H1 (cell line): ENCODE measurements around the gene SCOC. TPM values are rescaled to one million over a fixed set of nuclear protein-coding genes. Genes with fewer than 3 reads are reported as not detected.
"Not testable (repeated sequence)": the region's sequence is repeated elsewhere in the genome, so short reads cannot be mapped to it uniquely, and the experiment has no call there.

Experiments
- CTCF ChIA-PET: fragments of 300-600 bp; sonication (Branson Sonifier 250); formaldehyde crosslinking; loops from one replicate; lab custom pipeline; 2021; ENCODE audit not compliant: partially characterized antibody; lab: Charles Lee
- POLR2A ChIA-PET: fragments of 300-600 bp; sonication (Branson Sonifier 250); formaldehyde crosslinking; loops from one replicate; lab custom pipeline; 2021; ENCODE audit warnings: inconsistent platforms; ENCODE audit not compliant: partially characterized antibody; lab: Charles Lee
- DNase-seq, 2 experiments: peaks; one replicate each; pipeline versions ENCODE4 v3.0.0 to v3.0.0-alpha.2; 2010 to 2022; ENCODE audit warnings: low spot score in 2 of 2, low read depth in 1 of 2, mixed read lengths in 1 of 2
- FAIRE-seq: peaks from 2 replicates; lab custom pipeline; 2011; peaks lifted over from hg19 to GRCh38; lab: Jason Lieb, UNC
- H2AFZ ChIP-seq: 2 replicates; pipeline ENCODE4 v1.8.1; 2012; ENCODE audit warnings: low read length, inconsistent platforms
- H2AK5ac ChIP-seq: 2 replicates; pipeline ENCODE4 v1.6.1; 2013; ENCODE audit warnings: low read depth, low read length
- H2BK120ac ChIP-seq: replicated peaks from 2 replicates; pipeline ENCODE3; 2013; ENCODE audit warnings: low read depth, low read length, inconsistent platforms
- H2BK12ac ChIP-seq: 2 replicates; pipeline ENCODE4 v1.6.1; 2013; ENCODE audit warnings: low read depth, low read length
- H2BK15ac ChIP-seq: 2 replicates; pipeline ENCODE4 v1.6.1; 2013; ENCODE audit warnings: low read length
- H2BK20ac ChIP-seq: 2 replicates; pipeline ENCODE4 v1.6.1; 2013; ENCODE audit warnings: low read length
- H2BK5ac ChIP-seq: 2 replicates; pipeline ENCODE4 v1.6.1; 2013; ENCODE audit warnings: low read depth, low read length
- H3K14ac ChIP-seq: 2 replicates; pipeline ENCODE4 v1.6.1; 2013; ENCODE audit warnings: inconsistent platforms; ENCODE audit not compliant: insufficient read length
- H3K18ac ChIP-seq: 2 replicates; pipeline ENCODE4 v1.6.1; 2013; ENCODE audit warnings: low read length; ENCODE audit errors: extremely low read depth
- H3K23ac ChIP-seq: 2 replicates; pipeline ENCODE4 v1.6.1; 2013; ENCODE audit warnings: inconsistent platforms; ENCODE audit not compliant: insufficient read length
- H3K23me2 ChIP-seq: 2 replicates; pipeline ENCODE4 v1.6.1; 2013; ENCODE audit warnings: low read depth, low read length
- H3K27ac ChIP-seq: 2 replicates; pipeline ENCODE4 v1.6.1; 2011; ENCODE audit warnings: low read depth, low read length, inconsistent platforms
- H3K27me3 ChIP-seq, 4 experiments: replicated peaks in 1 of 4; 1 replicate in 1 of 4; 2 replicates in 3 of 4; pipeline versions ENCODE4 v1.6.1 to v1.8.1; 2011 to 2013; ENCODE audit warnings: low read length in 3 of 4, mild to moderate bottlenecking in 3 of 4, inconsistent platforms in 2 of 4, mixed read lengths in 2 of 4, moderate library complexity in 1 of 4; ENCODE audit not compliant: control insufficient read depth in 3 of 4, insufficient read depth in 3 of 4; ENCODE audit errors: extremely low read depth in 1 of 4
- H3K36me3 ChIP-seq, 4 experiments: 2 replicates each; pipeline versions ENCODE4 v1.6.1 to v1.8.1; 2011 to 2013; ENCODE audit warnings: mild to moderate bottlenecking in 4 of 4, low read length in 3 of 4, moderate library complexity in 2 of 4, control low read depth in 1 of 4, inconsistent platforms in 1 of 4; ENCODE audit not compliant: insufficient read depth in 4 of 4, control insufficient read depth in 2 of 4
- H3K4ac ChIP-seq: replicated peaks from 2 replicates; pipeline ENCODE3; 2013; ENCODE audit warnings: low read length, low read depth, mixed read lengths, inconsistent platforms; ENCODE audit not compliant: insufficient read length
- H3K4me1 ChIP-seq, 4 experiments: replicated peaks in 1 of 4; 1 replicate in 1 of 4; 2 replicates in 3 of 4; pipeline versions ENCODE4 v1.6.1 to v1.8.1; 2011 to 2013; ENCODE audit warnings: low read length in 3 of 4, inconsistent platforms in 2 of 4, mixed read lengths in 1 of 4; ENCODE audit not compliant: insufficient read depth in 4 of 4, control insufficient read depth in 3 of 4
- H3K4me2 ChIP-seq, 2 experiments: 2 replicates each; pipeline versions ENCODE4 v1.6.1 to v1.8.1; 2011 to 2013; ENCODE audit warnings: low read depth in 2 of 2, low read length in 2 of 2, control low read depth in 1 of 2, inconsistent platforms in 1 of 2, mild to moderate bottlenecking in 1 of 2; ENCODE audit not compliant: insufficient read depth in 1 of 2
- H3K4me3 ChIP-seq, 4 experiments: fragments of 200-600, 300-600 bp in 1 of 4; sonication (generic), shearing (Covaris generic), sonication (Bioruptor Twin) in 1 of 4; 2 replicates each; pipeline versions ENCODE4 v1.5.1 to v1.8.1; 2011 to 2016; ENCODE audit warnings: low read length in 4 of 4, low read depth in 3 of 4, control low read depth in 2 of 4, inconsistent platforms in 2 of 4, mild to moderate bottlenecking in 2 of 4, mixed read lengths in 1 of 4, moderate library complexity in 1 of 4; ENCODE audit not compliant: insufficient read depth in 2 of 4; ENCODE audit errors: extremely low read depth in 1 of 4
- H3K56ac ChIP-seq: replicated peaks from 2 replicates; pipeline ENCODE3; 2013; ENCODE audit warnings: low read depth, mild to moderate bottlenecking, mixed read lengths, low read length, inconsistent platforms; ENCODE audit not compliant: insufficient read length
- H3K79me1 ChIP-seq: 2 replicates; pipeline ENCODE4 v1.6.1; 2013; ENCODE audit warnings: low read depth, low read length, control low read depth
- H3K79me2 ChIP-seq, 2 experiments: 2 replicates each; pipeline versions ENCODE4 v1.6.1 to v1.8.1; 2012 to 2013; ENCODE audit warnings: low read length in 2 of 2, mild to moderate bottlenecking in 2 of 2, inconsistent platforms in 1 of 2; ENCODE audit not compliant: insufficient read depth in 2 of 2, control insufficient read depth in 1 of 2
- H3K9ac ChIP-seq, 4 experiments: replicated peaks in 1 of 4; 1 replicate in 1 of 4; 2 replicates in 3 of 4; pipeline versions ENCODE4 v1.6.1 to v1.8.1; 2011 to 2013; ENCODE audit warnings: low read depth in 3 of 4, low read length in 3 of 4, control low read depth in 2 of 4, mild to moderate bottlenecking in 2 of 4, moderate library complexity in 2 of 4, inconsistent platforms in 1 of 4; ENCODE audit errors: extremely low read depth in 1 of 4
- H3K9me3 ChIP-seq, 2 experiments: 2 replicates each; pipeline versions ENCODE4 v1.6.1 to v1.8.1; 2012 to 2013; ENCODE audit warnings: mild to moderate bottlenecking in 2 of 2, moderate library complexity in 2 of 2, control low read depth in 1 of 2, inconsistent platforms in 1 of 2, low read depth in 1 of 2, low read length in 1 of 2, mixed read lengths in 1 of 2; ENCODE audit not compliant: insufficient read depth in 2 of 2
- H4K20me1 ChIP-seq, 2 experiments: replicated peaks in 1 of 2; 2 replicates each; pipeline versions ENCODE3 to v1.8.1; 2011 to 2013; ENCODE audit warnings: inconsistent platforms in 2 of 2, low read length in 2 of 2, mild to moderate bottlenecking in 1 of 2; ENCODE audit not compliant: insufficient read depth in 2 of 2, control insufficient read depth in 1 of 2
- H4K5ac ChIP-seq: 2 replicates; pipeline ENCODE4 v1.6.1; 2013; ENCODE audit warnings: low read length, low read depth, mixed read lengths, inconsistent platforms; ENCODE audit not compliant: insufficient read length
- H4K8ac ChIP-seq: 2 replicates; pipeline ENCODE4 v1.8.0; 2013; ENCODE audit warnings: mild to moderate bottlenecking, moderate library complexity, low read length, inconsistent platforms; ENCODE audit not compliant: insufficient read depth; ENCODE audit errors: extremely low read depth
- H4K91ac ChIP-seq: replicated peaks from 2 replicates; pipeline ENCODE3; 2013; ENCODE audit warnings: low read length, mixed read lengths, inconsistent platforms; ENCODE audit not compliant: insufficient read length
- YY1 ChIP-seq: IDR thresholded peaks from 2 replicates; pipeline ENCODE4 v1.6.1; 2011; ENCODE audit warnings: low read depth, mild to moderate bottlenecking, low read length
- WGBS, 2 experiments: shearing (Covaris generic) in 1 of 2; methylation state at CpG; one replicate each; pipeline versions ENCODE4 v1.1.6 to v1.1.7; 2013 to 2015; ENCODE audit warnings: low lambda C conversion rate in 2 of 2, mixed read lengths in 2 of 2, inconsistent platforms in 1 of 2, low coverage in 1 of 2, missing lambda C conversion rate in 1 of 2; ENCODE audit not compliant: insufficient replicate concordance in 2 of 2, insufficient coverage in 1 of 2, insufficient read length in 1 of 2; ENCODE audit errors: extremely low coverage in 1 of 2, missing lambda C conversion rate in 1 of 2; 5-methylcytosine and 5-hydroxymethylcytosine counted together
- polyA plus RNA-seq, 7 experiments: library from polyadenylated mRNA; depleted of rRNA in 3 of 7; stranded (reverse) in 5 of 7; unstranded in 2 of 7; fragments of >200 nt in 5 of 7; fragments of 200-250 nt in 2 of 7; gene quantifications; 1 replicate in 5 of 7; 2 replicates in 1 of 7; 4 replicates in 1 of 7; pipeline versions ENCODE4 v1.2.1 to v1.2.3, GENCODE V29; 2011 to 2013; ENCODE audit warnings: missing spikeins in 2 of 7, mixed read lengths in 2 of 7
- total RNA-seq: library from RNA; stranded (reverse); fragmentation: NEBNext Ultra II Directional; extraction: Animal tissue kit (Norgen Biotek cat#: 25700); gene quantifications from 2 replicates; pipeline ENCODE4 v1.2.1, GENCODE V29; 2021

The SCOC gene
- total and polyA plus RNA-seq, 2 of the 8 experiments (the other 6 are each of a cell fraction or from before 2014, with no cell fraction given) = 12.1 to 33.4 TPM

GRCh38 chr4:140413130-140413969 is 39.9 kb downstream of the SCOC start:
- H3K9ac ChIP-seq, H3K18ac ChIP-seq, H2BK15ac ChIP-seq, H3K36me3 ChIP-seq, H3K27me3 ChIP-seq, H4K20me1 ChIP-seq, H3K4me3 ChIP-seq, H3K9me3 ChIP-seq, H3K27ac ChIP-seq, H3K14ac ChIP-seq, H4K8ac ChIP-seq, H2AK5ac ChIP-seq, DNase-seq, H4K5ac ChIP-seq, H2BK5ac ChIP-seq, H2BK12ac ChIP-seq, FAIRE-seq, H3K79me2 ChIP-seq, H2AFZ ChIP-seq, H3K79me1 ChIP-seq, H4K91ac ChIP-seq, H3K56ac ChIP-seq, H3K4me1 ChIP-seq, H2BK120ac ChIP-seq, H3K23ac ChIP-seq, H2BK20ac ChIP-seq, H3K4ac ChIP-seq, H3K23me2 ChIP-seq, H3K4me2 ChIP-seq: not testable (repeated sequence)
- 84% methylated on average over 19 of the region's 32 CpGs; no CpG with 5 or more reads in 1 of the 2 experiments for WGBS, 2 experiments
- 0 out of 2 replicates have a peak, but pooled peaks have one; percentile 23 for TF ChIP-seq YY1
- ChIA-PET POLR2A (interaction anchor here (1.2 kb wide), 1 partner anchor 13 kb away, joined by 4 read pairs; the partner anchor contains the start of gene CLGN), CTCF (interaction anchor here (0.5 to 1.2 kb wide), 3 partner anchors 15 to 362 kb away, joined by 4 read pairs; partner anchors contain the start of gene SCOC)
